ENCODE measurements around the gene CNTNAP1.

The CNTNAP1 gene

DNA sequence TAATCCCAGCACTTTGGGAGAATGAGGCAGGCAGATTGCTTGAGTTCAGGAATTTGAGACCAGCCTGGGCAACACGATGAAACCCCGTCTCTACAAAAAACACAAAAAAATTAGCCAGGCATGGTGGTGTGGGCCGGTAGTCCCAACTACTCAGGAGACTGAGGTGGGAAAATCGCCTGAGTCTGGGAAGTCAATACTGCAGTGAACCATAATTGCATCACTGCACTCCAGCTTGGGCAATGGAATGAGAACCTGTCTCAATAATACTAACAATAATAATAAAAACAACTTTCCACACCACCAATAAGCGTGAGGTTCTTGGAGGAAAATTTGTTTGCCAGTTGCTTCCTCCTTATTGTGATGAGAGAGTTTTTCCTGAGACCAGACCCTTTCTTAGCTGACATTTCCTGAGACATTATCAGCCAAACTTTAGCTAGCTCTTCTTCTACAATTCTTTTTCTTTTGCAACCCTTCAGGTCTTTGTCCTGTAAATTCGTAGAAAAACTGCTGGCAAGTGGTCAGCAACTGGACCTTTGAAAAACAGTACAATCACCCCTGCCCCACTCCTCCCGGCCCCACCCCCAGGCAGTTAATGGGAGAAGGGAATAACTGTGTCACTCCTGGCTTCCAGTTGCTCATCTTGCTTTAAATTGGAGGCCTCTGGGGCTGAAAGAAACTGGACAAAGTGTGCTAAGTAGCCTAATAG lies 66.0 kb downstream of the CNTNAP1 start:
- no peak overlapping the region for H3K4me3 ChIP-seq (ENCODE audit: low read depth in 1 of 2, low read length in 2 of 2)
- H3K4me1 ChIP-seq (ENCODE audit: control insufficient read depth in 1 of 2, insufficient read depth in 2 of 2, low read length in 2 of 2): peaks cover 11 to 19% of the 10 kb centered on the region in 2 donors
- H3K36me3 ChIP-seq (ENCODE audit: control insufficient read depth in 1 of 2, insufficient read depth in 2 of 2, low read length in 2 of 2): no peaks in the 10 kb centered on the region
- no peak overlapping the region for H3K27ac ChIP-seq (ENCODE audit: low read length)
- no peaks in the 10 kb centered on the region for H3K27me3 ChIP-seq (ENCODE audit: low read depth, low read length)
- no peaks in the 10 kb centered on the region for H3K9me3 ChIP-seq (ENCODE audit: control insufficient read depth in 1 of 2, low read length in 2 of 2)

DNA sequence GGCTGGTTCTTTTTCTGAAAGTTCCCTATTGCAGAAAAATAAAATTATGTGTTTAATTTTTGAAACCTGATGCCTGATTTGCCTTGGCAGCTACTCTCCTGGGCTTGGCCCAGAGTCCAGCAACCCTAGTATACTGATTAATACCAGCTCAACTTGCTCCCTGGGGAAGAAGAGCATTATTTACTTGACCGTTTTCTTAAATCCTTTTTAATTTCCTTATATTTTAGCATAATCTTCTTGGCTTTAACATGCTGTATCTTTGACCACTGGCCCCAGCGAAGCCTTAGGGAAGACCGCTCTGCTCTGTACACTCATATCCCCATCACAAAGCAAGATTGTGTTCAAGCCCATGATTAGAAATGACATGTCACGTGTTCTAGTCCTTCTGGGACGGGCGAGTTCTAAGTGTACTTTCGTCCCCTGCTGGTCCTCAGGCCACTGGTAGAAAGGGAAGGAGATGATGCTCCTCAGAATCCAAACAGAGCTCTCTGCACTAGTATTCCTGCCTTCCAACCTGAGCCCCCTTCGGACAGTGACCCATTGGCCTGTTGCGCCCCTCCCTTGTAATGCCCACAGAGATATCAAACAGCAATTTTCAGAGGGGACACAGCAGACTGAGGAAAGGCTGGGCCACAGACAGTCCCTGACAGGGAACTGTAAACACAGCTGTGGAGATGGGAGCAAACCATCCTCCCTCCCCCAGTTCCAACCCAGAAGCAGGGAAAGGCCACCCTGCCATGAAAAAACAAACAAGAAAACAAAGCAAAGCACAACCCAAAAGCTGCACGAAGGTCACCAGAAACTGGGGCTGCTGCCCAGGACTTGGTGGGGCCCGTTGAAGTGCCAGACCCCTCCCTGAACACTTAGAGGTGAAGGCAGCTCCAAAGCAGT lies 66.8 kb downstream of the CNTNAP1 start:
- H3K9me3 ChIP-seq (ENCODE audit: control insufficient read depth in 1 of 2, low read length in 2 of 2): no peaks in the 10 kb centered on the region
- H3K27ac ChIP-seq (ENCODE audit: low read length): peak overlapping the region; percentile 70
- H3K36me3 ChIP-seq (ENCODE audit: control insufficient read depth in 1 of 2, insufficient read depth in 2 of 2, low read length in 2 of 2): no peaks in the 10 kb centered on the region
- no peak overlapping the region for H3K4me3 ChIP-seq (ENCODE audit: low read depth in 1 of 2, low read length in 2 of 2)
- no peaks in the 10 kb centered on the region for H3K27me3 ChIP-seq (ENCODE audit: low read depth, low read length)
- H3K4me1 ChIP-seq (ENCODE audit: control insufficient read depth in 1 of 2, insufficient read depth in 2 of 2, low read length in 2 of 2): peaks cover 5 to 11% of the 10 kb centered on the region in 2 donors

Measured in muscle layer of duodenum (tissue), 2 donors.